Peyer's patch (tissue), 4 donors: ENCODE data around the gene PRSS38.

Experiments
- POLR2A ChIP-seq, 2 donors: fragments of 450-650 bp; IDR thresholded peaks; one replicate each; pipeline ENCODE4 v1.5.1; 2017; ENCODE audit warnings: antibody characterized with exemption in 2 of 2, mild to moderate bottlenecking in 2 of 2, moderate library complexity in 2 of 2
- TF ChIP-seq, protein P1 (sequence below), 6 experiments: fragments of 450-650 bp in 4 of 6; fragments of 200-600 bp in 2 of 6; sonication (generic) in 1 of 6; IDR thresholded peaks; one replicate each; pipeline ENCODE4 v1.5.1; 2017 to 2019; ENCODE audit warnings: antibody characterized with exemption in 6 of 6, mild to moderate bottlenecking in 3 of 6, moderate library complexity in 1 of 6

DNA sequence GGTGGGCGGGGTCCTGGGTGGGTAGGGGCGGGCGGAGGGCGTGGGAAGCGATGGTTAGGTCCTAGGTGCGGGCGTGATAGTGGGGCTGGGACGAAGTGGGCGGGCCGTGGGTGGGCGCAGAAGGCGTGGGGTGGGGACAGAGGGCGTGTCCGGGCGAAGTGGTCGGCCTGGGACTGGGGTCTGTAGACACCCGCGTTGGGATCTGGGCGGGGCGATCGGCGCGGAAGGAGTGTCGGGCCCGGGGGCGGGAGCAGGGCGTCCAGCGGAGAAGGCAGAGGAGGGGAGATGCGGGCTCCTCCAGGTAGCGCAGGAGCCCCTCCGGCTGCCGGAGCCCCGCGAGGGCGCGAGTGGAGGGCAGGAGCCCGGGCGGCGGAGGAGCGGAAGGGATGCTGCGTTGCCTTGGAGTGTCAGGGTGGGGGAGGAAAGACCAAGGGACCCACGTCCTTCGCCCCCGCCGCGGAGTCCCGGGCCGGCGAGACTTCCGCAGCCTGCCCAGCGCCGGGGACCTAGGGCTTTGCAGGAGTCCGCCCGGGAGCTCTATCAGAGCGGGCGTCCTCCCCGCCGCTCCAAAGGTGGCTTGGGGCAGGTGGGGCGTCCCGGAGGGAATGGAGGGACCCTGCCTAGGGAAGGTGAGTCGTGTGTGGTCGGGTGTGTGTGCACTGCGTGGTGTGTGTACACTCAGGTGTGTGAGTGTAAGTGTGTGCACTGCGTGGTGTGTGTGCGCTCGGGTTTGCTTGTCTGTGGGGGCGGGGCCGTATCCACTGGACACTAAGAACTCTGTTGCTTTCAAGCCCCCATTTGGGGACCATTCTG lies 27.0 kb upstream of the PRSS38 start:
- no peak for TF ChIP-seq POLR2A (IDR thresholded peaks at IDR 0.05)
- TF ChIP-seq, protein P1, sequence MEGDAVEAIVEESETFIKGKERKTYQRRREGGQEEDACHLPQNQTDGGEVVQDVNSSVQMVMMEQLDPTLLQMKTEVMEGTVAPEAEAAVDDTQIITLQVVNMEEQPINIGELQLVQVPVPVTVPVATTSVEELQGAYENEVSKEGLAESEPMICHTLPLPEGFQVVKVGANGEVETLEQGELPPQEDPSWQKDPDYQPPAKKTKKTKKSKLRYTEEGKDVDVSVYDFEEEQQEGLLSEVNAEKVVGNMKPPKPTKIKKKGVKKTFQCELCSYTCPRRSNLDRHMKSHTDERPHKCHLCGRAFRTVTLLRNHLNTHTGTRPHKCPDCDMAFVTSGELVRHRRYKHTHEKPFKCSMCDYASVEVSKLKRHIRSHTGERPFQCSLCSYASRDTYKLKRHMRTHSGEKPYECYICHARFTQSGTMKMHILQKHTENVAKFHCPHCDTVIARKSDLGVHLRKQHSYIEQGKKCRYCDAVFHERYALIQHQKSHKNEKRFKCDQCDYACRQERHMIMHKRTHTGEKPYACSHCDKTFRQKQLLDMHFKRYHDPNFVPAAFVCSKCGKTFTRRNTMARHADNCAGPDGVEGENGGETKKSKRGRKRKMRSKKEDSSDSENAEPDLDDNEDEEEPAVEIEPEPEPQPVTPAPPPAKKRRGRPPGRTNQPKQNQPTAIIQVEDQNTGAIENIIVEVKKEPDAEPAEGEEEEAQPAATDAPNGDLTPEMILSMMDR (IDR thresholded peaks at IDR 0.05) = no peak
